HEK293 (cell line): ENCODE data around the gene NEO1.

Experiments used
- CTCF ChIA-PET: fragments of 350-600 bp; formaldehyde crosslinking; extraction: SDS; loops from one replicate; lab custom pipeline; 2021; ENCODE audit warnings: antibody characterized with exemption; lab: Yijun Ruan, JAX
- POLR2A ChIA-PET: fragments of 300-600 bp; formaldehyde crosslinking; extraction: SDS; loops from one replicate; lab custom pipeline; 2020; ENCODE audit warnings: antibody characterized with exemption, inconsistent platforms; lab: Yijun Ruan, JAX
- H3K27ac ChIP-seq: fragments of 200-500 bp; sonication (Bioruptor generic); 2 replicates; pipeline ENCODE4 v1.5.1; 2014; ENCODE audit warnings: low read depth, low read length, control low read depth, inconsistent platforms; ENCODE audit errors: extremely low read depth
- H3K36me3 ChIP-seq, 2 experiments: fragments of 200-500 bp in 1 of 2; sonication (Bioruptor generic) in 1 of 2; 1 replicate in 1 of 2; 2 replicates in 1 of 2; pipeline ENCODE4 v1.5.1; 2014 to 2017; ENCODE audit warnings: inconsistent platforms in 2 of 2, low read length in 2 of 2; ENCODE audit not compliant: control insufficient read depth in 2 of 2, insufficient read depth in 1 of 2
- H3K4me1 ChIP-seq: fragments of 200-500 bp; sonication (Bioruptor generic); 2 replicates; pipeline ENCODE4 v1.5.1; 2014; ENCODE audit warnings: mild to moderate bottlenecking, low read length, inconsistent platforms; ENCODE audit not compliant: control insufficient read depth, insufficient read depth
- H3K4me3 ChIP-seq: 2 replicates; pipeline ENCODE4 v1.5.1; 2011; ENCODE audit warnings: low read depth, mild to moderate bottlenecking, control low read depth, low read length, moderate library complexity
- H3K9me3 ChIP-seq: fragments of 200-500 bp; sonication (Bioruptor generic); 2 replicates; pipeline ENCODE4 v1.5.1; 2014; ENCODE audit warnings: low read depth, low read length, inconsistent platforms; ENCODE audit not compliant: control insufficient read depth, insufficient read depth
- BCL11A ChIP-seq: fragments of 450-650 bp; formaldehyde crosslinking; IDR thresholded peaks from 2 replicates; pipeline ENCODE4 v1.5.1; 2016; ENCODE audit warnings: low read depth, missing biosample characterization, missing genetic modification characterization
- EGR2 ChIP-seq: fragments of 450-650 bp; formaldehyde crosslinking; IDR thresholded peaks from 2 replicates; pipeline ENCODE4 v1.5.1; 2016; ENCODE audit warnings: low read depth, missing biosample characterization, missing genetic modification characterization
- GLIS1 ChIP-seq: fragments of 450-650 bp; formaldehyde crosslinking; IDR thresholded peaks from 2 replicates; pipeline ENCODE4 v1.5.1; 2016; ENCODE audit warnings: missing biosample characterization, missing genetic modification characterization
- GLIS2 ChIP-seq: fragments of 450-650 bp; formaldehyde crosslinking; IDR thresholded peaks from 2 replicates; pipeline ENCODE4 v1.5.1; 2016; ENCODE audit warnings: missing biosample characterization, missing genetic modification characterization
- RBAK ChIP-seq: fragments of 450-650 bp; formaldehyde crosslinking; IDR thresholded peaks from 2 replicates; pipeline ENCODE4 v1.5.1; 2016; ENCODE audit warnings: missing biosample characterization, missing genetic modification characterization
- TRIM28 ChIP-seq: IDR thresholded peaks from 2 replicates; pipeline ENCODE4 v1.6.1; 2011; ENCODE audit warnings: low read length, control low read depth, borderline replicate concordance
- ZFP3 ChIP-seq: fragments of 450-650 bp; formaldehyde crosslinking; IDR thresholded peaks from 2 replicates; pipeline ENCODE4 v1.5.1; 2016; ENCODE audit warnings: low read depth, missing biosample characterization, missing genetic modification characterization
- ZNF239 ChIP-seq: fragments of 450-650 bp; formaldehyde crosslinking; IDR thresholded peaks from 2 replicates; pipeline ENCODE4 v1.5.1; 2016; ENCODE audit warnings: missing biosample characterization, missing genetic modification characterization
- ZNF596 ChIP-seq: fragments of 450-650 bp; IDR thresholded peaks from 2 replicates; pipeline ENCODE4 v1.5.0; 2018; ENCODE audit warnings: missing biosample characterization, mild to moderate bottlenecking, missing genetic modification characterization, moderate library complexity
- ZNF600 ChIP-seq: fragments of 450-650 bp; formaldehyde crosslinking; IDR thresholded peaks from 2 replicates; pipeline ENCODE4 v1.5.1; 2016; ENCODE audit warnings: missing biosample characterization, missing genetic modification characterization
- ZNF624 ChIP-seq: fragments of 450-650 bp; formaldehyde crosslinking; IDR thresholded peaks from 2 replicates; pipeline ENCODE4 v1.5.1; 2017; ENCODE audit warnings: missing biosample characterization, missing genetic modification characterization
- TF ChIP-seq, protein P1 (sequence below): fragments of 450-650 bp; formaldehyde crosslinking; IDR thresholded peaks from 2 replicates; pipeline ENCODE4 v1.5.1; 2017; ENCODE audit warnings: missing biosample characterization, missing genetic modification characterization
- TF ChIP-seq, protein P2 (sequence below): fragments of 450-650 bp; formaldehyde crosslinking; IDR thresholded peaks from 2 replicates; pipeline ENCODE4 v1.5.1; 2017; ENCODE audit warnings: missing biosample characterization, mild to moderate bottlenecking, missing genetic modification characterization, moderate library complexity
- TF ChIP-seq, protein P3 (sequence below): fragments of 450-650 bp; formaldehyde crosslinking; IDR thresholded peaks from 2 replicates; pipeline ENCODE4 v1.5.1; 2016; ENCODE audit warnings: missing biosample characterization, missing genetic modification characterization
- TF ChIP-seq, protein P4 (sequence below): fragments of 450-650 bp; formaldehyde crosslinking; IDR thresholded peaks from 2 replicates; pipeline ENCODE4 v1.5.1; 2016; ENCODE audit warnings: missing biosample characterization, missing genetic modification characterization
- TF ChIP-seq, protein P5 (sequence below): fragments of 450-650 bp; formaldehyde crosslinking; conservative IDR thresholded peaks from 2 replicates; pipeline ENCODE4 v1.5.1; 2016; ENCODE audit warnings: low read depth, missing biosample characterization, missing genetic modification characterization

NEO1 gene

DNA sequence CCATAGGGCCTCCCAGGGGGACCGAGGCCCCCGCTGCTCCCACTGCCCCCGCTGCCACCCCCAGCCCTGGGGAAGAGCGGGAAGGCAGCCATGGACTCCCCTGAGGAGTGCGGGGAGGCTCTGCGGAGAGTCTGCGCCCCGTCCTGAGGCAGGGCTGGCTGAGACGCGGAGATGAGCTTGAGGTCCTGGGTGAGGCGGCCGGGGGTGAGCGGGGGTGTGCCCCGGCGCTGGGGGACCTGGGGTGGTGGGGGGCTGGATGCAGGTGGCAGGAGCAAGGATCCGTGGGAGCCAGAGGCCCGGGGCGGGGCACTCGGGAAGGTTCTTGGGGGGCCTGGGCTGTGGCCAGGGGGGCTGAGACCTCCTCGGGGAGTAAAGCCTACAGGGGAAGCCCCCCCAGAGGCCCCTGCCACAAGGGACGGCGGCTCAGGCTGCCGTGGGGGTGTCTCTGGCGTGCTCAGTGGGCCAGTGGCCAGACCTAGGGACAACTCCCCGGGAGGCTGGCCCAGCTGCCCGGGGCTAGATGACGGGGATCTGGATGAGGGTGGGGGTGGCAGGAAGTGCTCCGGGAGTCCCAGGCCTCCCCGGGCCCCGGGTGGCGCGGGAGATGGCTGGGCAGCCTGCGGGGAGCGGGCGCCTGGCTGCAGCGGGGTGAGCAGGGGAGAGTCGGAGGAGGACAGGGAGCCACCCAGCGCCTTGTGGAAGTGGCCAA is 270.6 kb downstream of the NEO1 start:
- ChIA-PET POLR2A (interaction anchor here (0.6 kb wide), 2 partner anchors 69 to 125 kb away, joined by 3 to 6 read pairs; no protein-coding TSS in a partner anchor), CTCF (interaction anchor here (0.9 to 1.1 kb wide), 2 partner anchors 17 to 316 kb away, joined by 3 read pairs; no protein-coding TSS in a partner anchor)
- Histone ChIP-seq H3K4me1 (no peaks in the 10 kb centered on the region), H3K4me3 (no peak overlapping the region), H3K9me3 (no peaks in the 10 kb centered on the region), H3K36me3 (no peaks in the 10 kb centered on the region), H3K27ac (no peak overlapping the region)
- peak; percentile 75 for TF ChIP-seq GLIS1 (tag by site-specific recombination)
- no peak for TF ChIP-seq ZNF239
- peak; percentile 61 for TF ChIP-seq GLIS2 (tag by site-specific recombination)

DNA sequence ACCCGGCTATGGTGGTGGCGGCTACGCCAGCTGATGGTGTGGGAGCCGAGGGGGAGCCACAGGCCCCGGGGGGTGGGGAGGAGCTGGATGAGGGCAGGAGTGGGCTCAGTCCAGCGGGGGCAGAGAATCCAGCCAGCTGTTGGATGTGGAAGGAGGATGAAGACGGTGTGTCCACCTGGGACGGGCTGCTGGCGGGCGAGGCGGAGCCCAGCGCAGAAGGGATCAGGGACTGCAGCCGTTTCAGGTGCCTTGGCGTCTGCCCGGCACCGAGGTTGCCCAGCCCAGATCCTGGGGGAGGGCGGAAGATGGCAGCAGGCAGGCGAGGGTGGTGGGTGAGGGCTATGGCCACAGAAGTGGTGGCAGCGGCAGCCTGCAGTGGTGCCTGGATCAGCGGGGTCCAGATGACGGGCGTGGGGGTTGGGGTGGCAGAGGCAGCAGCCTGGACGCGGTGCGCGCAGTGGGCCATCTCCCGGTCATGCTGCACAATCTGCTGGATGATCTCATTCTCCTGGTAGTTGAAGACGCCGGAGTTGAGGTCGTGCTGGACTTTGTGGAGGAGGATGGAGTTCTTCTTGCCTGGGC is 271.2 kb downstream of the NEO1 start:
- H3K9me3 ChIP-seq, result no peaks in the 10 kb centered on the region
- CTCF ChIA-PET, result interaction anchor here (0.9 kb wide), 1 partner anchor 18 kb away, joined by 3 read pairs; no protein-coding TSS in a partner anchor
- no peaks in the 10 kb centered on the region for H3K36me3 ChIP-seq
- no peak overlapping the region for H3K4me3 ChIP-seq
- no peaks in the 10 kb centered on the region for H3K4me1 ChIP-seq
- POLR2A ChIA-PET, result interaction anchor here (0.6 kb wide), 1 partner anchor 69 kb away, joined by 3 read pairs; no protein-coding TSS in a partner anchor
- 0 out of 2 replicates have a peak, but pooled peaks have one; percentile 16 for TF ChIP-seq ZNF600
- no peak for TF ChIP-seq ZNF596 (tag by site-specific recombination)
- TF ChIP-seq EGR2 (tag by site-specific recombination), result peak; percentile 21; the same call in 1 of the 2 replicates
- no peak overlapping the region for H3K27ac ChIP-seq

DNA sequence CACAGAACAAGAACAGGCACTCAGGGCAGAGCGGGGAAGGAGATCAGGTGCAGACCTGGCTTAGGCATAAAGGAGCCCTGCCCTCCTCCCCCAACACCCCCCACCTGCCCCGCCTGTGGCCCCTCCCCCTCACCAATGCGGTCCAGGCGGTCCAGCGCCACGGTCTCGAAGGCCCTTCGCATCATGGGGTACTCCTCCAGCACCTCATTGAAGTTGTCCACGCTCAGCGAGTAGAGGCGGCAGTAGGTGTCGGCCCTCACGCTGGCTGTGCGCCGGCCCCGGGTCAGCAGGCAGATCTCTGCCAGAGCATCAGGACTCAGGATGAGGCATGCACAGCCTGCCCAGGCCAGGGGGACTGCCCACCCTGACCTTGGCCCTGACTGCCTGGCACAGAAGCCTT is 271.7 kb downstream of the NEO1 start:
- CTCF ChIA-PET, result no interaction called here
- no peaks in the 10 kb centered on the region for H3K9me3 ChIP-seq
- no peaks in the 10 kb centered on the region for H3K4me1 ChIP-seq
- POLR2A ChIA-PET, result interaction anchor here (0.6 kb wide), 1 partner anchor 68 kb away, joined by 3 read pairs; no protein-coding TSS in a partner anchor
- TF ChIP-seq BCL11A (tag by site-specific recombination), result no peak
- TF ChIP-seq, protein P1, sequence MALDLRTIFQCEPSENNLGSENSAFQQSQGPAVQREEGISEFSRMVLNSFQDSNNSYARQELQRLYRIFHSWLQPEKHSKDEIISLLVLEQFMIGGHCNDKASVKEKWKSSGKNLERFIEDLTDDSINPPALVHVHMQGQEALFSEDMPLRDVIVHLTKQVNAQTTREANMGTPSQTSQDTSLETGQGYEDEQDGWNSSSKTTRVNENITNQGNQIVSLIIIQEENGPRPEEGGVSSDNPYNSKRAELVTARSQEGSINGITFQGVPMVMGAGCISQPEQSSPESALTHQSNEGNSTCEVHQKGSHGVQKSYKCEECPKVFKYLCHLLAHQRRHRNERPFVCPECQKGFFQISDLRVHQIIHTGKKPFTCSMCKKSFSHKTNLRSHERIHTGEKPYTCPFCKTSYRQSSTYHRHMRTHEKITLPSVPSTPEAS (tag by site-specific recombination), result no peak
- TF ChIP-seq, protein P2, sequence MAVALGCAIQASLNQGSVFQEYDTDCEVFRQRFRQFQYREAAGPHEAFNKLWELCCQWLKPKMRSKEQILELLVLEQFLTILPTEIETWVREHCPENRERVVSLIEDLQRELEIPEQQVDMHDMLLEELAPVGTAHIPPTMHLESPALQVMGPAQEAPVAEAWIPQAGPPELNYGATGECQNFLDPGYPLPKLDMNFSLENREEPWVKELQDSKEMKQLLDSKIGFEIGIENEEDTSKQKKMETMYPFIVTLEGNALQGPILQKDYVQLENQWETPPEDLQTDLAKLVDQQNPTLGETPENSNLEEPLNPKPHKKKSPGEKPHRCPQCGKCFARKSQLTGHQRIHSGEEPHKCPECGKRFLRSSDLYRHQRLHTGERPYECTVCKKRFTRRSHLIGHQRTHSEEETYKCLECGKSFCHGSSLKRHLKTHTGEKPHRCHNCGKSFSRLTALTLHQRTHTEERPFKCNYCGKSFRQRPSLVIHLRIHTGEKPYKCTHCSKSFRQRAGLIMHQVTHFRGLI (tag by site-specific recombination), result no peak
- no peak for TF ChIP-seq TRIM28
- TF ChIP-seq, protein P3, sequence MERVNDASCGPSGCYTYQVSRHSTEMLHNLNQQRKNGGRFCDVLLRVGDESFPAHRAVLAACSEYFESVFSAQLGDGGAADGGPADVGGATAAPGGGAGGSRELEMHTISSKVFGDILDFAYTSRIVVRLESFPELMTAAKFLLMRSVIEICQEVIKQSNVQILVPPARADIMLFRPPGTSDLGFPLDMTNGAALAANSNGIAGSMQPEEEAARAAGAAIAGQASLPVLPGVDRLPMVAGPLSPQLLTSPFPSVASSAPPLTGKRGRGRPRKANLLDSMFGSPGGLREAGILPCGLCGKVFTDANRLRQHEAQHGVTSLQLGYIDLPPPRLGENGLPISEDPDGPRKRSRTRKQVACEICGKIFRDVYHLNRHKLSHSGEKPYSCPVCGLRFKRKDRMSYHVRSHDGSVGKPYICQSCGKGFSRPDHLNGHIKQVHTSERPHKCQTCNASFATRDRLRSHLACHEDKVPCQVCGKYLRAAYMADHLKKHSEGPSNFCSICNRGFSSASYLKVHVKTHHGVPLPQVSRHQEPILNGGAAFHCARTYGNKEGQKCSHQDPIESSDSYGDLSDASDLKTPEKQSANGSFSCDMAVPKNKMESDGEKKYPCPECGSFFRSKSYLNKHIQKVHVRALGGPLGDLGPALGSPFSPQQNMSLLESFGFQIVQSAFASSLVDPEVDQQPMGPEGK, result no peak
- TF ChIP-seq ZFP3 (tag by site-specific recombination), result no peak
- no peak for TF ChIP-seq RBAK
- TF ChIP-seq, protein P4, sequence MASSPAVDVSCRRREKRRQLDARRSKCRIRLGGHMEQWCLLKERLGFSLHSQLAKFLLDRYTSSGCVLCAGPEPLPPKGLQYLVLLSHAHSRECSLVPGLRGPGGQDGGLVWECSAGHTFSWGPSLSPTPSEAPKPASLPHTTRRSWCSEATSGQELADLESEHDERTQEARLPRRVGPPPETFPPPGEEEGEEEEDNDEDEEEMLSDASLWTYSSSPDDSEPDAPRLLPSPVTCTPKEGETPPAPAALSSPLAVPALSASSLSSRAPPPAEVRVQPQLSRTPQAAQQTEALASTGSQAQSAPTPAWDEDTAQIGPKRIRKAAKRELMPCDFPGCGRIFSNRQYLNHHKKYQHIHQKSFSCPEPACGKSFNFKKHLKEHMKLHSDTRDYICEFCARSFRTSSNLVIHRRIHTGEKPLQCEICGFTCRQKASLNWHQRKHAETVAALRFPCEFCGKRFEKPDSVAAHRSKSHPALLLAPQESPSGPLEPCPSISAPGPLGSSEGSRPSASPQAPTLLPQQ (tag by site-specific recombination), result no peak
- no peak for TF ChIP-seq ZNF624 (tag by site-specific recombination)
- TF ChIP-seq, protein P5, sequence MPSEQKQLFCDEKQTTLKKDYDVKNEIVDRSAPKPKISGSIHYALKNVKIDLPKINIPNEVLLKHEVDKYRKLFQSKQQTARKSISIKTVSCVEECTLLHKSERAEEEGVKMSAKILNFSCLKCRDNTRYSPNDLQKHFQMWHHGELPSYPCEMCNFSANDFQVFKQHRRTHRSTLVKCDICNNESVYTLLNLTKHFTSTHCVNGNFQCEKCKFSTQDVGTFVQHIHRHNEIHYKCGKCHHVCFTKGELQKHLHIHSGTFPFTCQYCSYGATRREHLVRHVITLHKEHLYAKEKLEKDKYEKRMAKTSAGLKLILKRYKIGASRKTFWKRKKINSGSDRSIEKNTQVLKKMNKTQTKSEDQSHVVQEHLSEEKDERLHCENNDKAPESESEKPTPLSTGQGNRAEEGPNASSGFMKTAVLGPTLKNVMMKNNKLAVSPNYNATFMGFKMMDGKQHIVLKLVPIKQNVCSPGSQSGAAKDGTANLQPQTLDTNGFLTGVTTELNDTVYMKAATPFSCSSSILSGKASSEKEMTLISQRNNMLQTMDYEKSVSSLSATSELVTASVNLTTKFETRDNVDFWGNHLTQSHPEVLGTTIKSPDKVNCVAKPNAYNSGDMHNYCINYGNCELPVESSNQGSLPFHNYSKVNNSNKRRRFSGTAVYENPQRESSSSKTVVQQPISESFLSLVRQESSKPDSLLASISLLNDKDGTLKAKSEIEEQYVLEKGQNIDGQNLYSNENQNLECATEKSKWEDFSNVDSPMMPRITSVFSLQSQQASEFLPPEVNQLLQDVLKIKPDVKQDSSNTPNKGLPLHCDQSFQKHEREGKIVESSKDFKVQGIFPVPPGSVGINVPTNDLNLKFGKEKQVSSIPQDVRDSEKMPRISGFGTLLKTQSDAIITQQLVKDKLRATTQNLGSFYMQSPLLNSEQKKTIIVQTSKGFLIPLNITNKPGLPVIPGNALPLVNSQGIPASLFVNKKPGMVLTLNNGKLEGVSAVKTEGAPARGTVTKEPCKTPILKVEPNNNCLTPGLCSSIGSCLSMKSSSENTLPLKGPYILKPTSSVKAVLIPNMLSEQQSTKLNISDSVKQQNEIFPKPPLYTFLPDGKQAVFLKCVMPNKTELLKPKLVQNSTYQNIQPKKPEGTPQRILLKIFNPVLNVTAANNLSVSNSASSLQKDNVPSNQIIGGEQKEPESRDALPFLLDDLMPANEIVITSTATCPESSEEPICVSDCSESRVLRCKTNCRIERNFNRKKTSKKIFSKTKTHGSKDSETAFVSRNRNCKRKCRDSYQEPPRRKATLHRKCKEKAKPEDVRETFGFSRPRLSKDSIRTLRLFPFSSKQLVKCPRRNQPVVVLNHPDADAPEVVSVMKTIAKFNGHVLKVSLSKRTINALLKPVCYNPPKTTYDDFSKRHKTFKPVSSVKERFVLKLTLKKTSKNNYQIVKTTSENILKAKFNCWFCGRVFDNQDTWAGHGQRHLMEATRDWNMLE (tag by site-specific recombination), result no peak
- no peak overlapping the region for H3K4me3 ChIP-seq
- no peaks in the 10 kb centered on the region for H3K36me3 ChIP-seq
- H3K27ac ChIP-seq, result no peak overlapping the region
